NCI-H2107 (cell line): ENCODE measurements around the gene SMG9.
"Not testable (repeated sequence)": the region's sequence is repeated elsewhere in the genome, so short reads cannot be mapped to it uniquely, and the experiment has no call there.

ENCODE experiments used
- DNase-seq: peaks from one replicate; lab custom pipeline; 2025; lab: John Stamatoyannopoulos, UW

The SMG9 gene

GRCh38 chr19:43690890-43691289 is 63.9 kb downstream of the SMG9 start:
- no peak for DNase-seq

DNA sequence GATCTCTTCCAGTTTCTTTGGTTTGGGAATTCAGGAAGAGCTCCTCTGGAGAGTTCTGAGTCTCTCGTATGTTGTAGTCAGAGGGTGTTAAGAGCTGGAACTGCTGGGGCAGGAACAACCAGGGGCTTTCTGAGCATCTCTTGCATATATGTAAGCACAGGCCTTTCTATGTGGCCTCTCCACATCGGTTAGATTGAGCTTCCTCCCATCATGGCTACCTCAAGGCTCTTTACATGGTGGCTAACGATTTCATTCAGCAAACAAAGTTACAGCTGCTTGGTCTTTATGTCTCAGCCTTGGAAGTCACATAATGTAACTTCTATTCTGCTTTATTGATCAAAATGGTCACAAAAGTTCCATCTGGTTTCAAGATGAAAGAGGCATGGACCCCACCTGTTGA is 64.3 kb downstream of the SMG9 start:
- DNase-seq = no peak

GRCh38 chr19:43688059-43688701 is 66.6 kb downstream of the SMG9 start:
- DNase-seq = no peak

DNA sequence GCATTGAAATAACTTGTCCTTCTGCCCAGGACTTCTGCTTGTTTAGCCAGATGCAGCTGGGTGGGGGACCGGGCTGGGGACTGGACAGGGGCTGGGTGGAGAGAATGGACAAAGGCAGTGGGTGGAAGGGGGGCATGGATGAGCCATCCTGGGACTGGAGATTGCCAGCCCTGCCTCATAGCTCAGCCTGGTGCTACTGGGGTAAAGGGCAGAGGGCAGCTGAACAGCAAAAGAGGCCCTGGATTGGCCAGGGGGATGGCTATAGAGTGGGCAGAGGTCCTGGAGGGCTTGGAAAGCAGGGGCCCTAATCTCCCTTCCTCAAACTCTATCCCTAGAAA is 67.1 kb downstream of the SMG9 start:
- no peak for DNase-seq

- DNase-seq = no peak
Observed at GRCh38 chr19:43684326-43684725, 70.4 kb downstream of the SMG9 start.

DNA sequence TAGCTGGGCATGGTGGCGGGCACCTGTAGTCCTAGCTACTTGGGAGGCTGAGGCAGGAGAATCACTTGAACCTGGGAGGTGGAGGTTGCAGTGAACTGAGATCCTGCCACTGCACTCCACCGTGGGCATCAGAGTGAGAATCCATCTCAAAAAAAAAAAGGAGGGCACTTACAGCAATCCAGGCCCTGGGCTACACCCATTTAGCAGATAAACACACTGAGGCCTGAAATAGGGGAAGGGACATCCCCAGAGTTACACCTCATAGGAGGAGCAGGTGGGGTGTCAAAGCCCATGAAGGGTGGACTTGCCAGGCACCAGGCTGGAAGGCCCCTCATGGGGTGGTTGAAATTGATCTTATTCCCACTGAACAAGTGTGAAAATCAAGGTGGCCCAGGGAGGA is 70.9 kb downstream of the SMG9 start:
- no peak for DNase-seq

- DNase-seq = no peak
Observed at GRCh38 chr19:43682824-43683661, 71.7 kb downstream of the SMG9 start.

- DNase-seq = not testable (repeated sequence)
Observed at GRCh38 chr19:43682269-43682668, 72.5 kb downstream of the SMG9 start.

DNA sequence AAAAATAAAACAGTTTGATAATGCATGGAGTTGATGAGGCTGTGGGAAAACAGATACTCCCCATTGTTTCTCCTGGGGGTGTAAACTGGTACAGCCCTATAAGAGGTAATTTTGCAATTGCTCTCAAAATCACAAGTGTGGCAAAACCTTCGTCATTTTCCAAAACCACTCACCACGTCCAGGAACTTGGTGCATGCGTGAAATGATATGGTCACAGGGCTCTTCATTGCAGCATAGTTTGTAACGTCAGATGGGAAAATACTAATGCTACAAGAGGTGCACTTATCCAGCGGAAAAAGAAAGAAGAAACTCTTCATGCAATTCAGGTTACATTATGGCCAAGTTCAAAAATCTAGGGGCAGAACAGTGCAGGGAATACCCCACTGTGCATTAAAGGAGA is 72.9 kb downstream of the SMG9 start:
- DNase-seq = no peak

DNA sequence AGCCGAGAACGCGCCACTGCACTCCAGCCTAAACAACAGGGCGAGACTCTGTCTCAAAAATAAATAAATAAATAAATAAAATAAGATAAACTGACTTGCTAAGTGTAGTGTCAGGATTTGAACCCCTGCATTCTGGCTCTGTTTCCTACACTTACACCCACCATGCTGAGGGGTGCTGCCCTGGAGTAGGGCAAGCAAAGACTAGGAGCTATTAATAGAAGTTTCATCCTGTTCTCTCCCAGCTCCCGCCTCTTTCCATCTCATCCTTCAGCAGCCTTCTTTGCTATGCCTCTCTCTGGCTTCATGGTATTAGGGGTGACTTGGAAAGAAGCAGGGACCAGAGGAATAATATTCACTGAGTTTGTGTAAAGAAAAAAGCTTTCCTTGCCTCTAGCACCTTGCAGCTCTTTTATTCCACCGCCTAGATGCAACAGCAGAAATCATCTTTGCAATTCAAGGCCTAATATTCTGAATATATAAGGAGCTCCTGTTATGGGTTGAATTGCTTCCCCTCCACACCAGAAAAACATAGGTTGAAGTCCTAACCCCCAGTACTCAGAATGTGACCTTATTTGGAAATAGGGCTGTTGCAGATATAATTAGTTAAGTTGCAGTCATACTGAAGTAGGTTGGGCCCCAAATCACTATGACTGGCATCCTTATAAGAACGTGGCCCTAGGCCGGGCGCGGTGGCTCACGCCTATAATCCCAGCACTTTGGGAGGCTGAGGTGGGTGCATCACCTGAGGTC is 76.1 kb downstream of the SMG9 start:
- no peak for DNase-seq
